Urinary bladder (tissue), 4 donors: ENCODE measurements around the gene RPS6KA2. TPM values are rescaled to one million over a fixed set of nuclear protein-coding genes. Genes with fewer than 3 reads are reported as not detected.

Source experiments
- DNase-seq: peaks from one replicate; pipeline ENCODE4 v3.0.0-alpha.2; 2015; ENCODE audit errors: extremely low spot score
- H3K27ac ChIP-seq: one replicate; pipeline ENCODE4 v1.5.1; 2013; ENCODE audit warnings: low read depth, mild to moderate bottlenecking, moderate library complexity
- H3K36me3 ChIP-seq: one replicate; pipeline ENCODE4 v1.6.1; 2013; ENCODE audit warnings: mild to moderate bottlenecking, moderate library complexity; ENCODE audit not compliant: insufficient read depth
- H3K4me1 ChIP-seq: one replicate; pipeline ENCODE4 v1.6.1; 2013; ENCODE audit warnings: mild to moderate bottlenecking, moderate library complexity; ENCODE audit not compliant: insufficient read depth
- H3K4me3 ChIP-seq: one replicate; pipeline ENCODE4 v1.5.1; 2013; ENCODE audit warnings: low read depth, low read length
- WGBS: extraction: QIAGEN DNeasy Blood & Tissue Kit; methylation state at CpG from one replicate; pipeline ENCODE4 v1.1.7; 2013; 5-methylcytosine and 5-hydroxymethylcytosine counted together
- polyA plus RNA-seq: library from polyadenylated mRNA; stranded (reverse); fragments of 200-250 nt; gene quantifications from one replicate; pipeline ENCODE4 v1.2.3, GENCODE V29; 2013
- total RNA-seq: library from RNA; depleted of rRNA; stranded (reverse); fragments of >200 nt; gene quantifications from one replicate; pipeline ENCODE4 v1.2.3, GENCODE V29; 2014
- donor health status: healthy with polysubstance abuse.
- donor health status: healthy.

RPS6KA2 gene
- total and polyA plus RNA-seq, 2 donors, result 34.7 to 67.0 TPM

- Histone ChIP-seq H3K4me3 (no peak overlapping the region), H3K4me1 (no peaks in the 10 kb centered on the region), H3K27ac (no peak overlapping the region), H3K36me3 (no peaks in the 10 kb centered on the region)
- 83% methylated on average over 19 of the region's 19 CpGs for WGBS
- DNase-seq, result no peak
Measured at GRCh38 chr6:166441325-166442078, 185.5 kb downstream of the RPS6KA2 start.

- no peak overlapping the region for H3K27ac ChIP-seq
- no peaks in the 10 kb centered on the region for H3K36me3 ChIP-seq
- H3K4me1 ChIP-seq, result no peaks in the 10 kb centered on the region
- 89% methylated on average over 15 of the region's 15 CpGs for WGBS
- H3K4me3 ChIP-seq, result no peak overlapping the region
- DNase-seq, result no peak
Measured at GRCh38 chr6:166440729-166441128, 186.3 kb downstream of the RPS6KA2 start.

- 82% methylated on average over 11 of the region's 11 CpGs for WGBS
- no peak for DNase-seq
- no peaks in the 10 kb centered on the region for H3K36me3 ChIP-seq
Measured at GRCh38 chr6:166440106-166440505, 186.9 kb downstream of the RPS6KA2 start.

GRCh38 chr6:166439366-166440091 lies 187.5 kb downstream of the RPS6KA2 start:
- Histone ChIP-seq H3K4me3 (no peak overlapping the region), H3K4me1 (no peaks in the 10 kb centered on the region), H3K36me3 (no peaks in the 10 kb centered on the region), H3K27ac (no peak overlapping the region)
- 56% methylated on average over 10 of the region's 10 CpGs for WGBS
- no peak for DNase-seq

More at GRCh38 chr6:166440106-166440505, 186.9 kb downstream of the RPS6KA2 start:
- H3K27ac ChIP-seq, result no peak overlapping the region
- H3K4me3 ChIP-seq, result no peak overlapping the region
- no peaks in the 10 kb centered on the region for H3K4me1 ChIP-seq

- no peak for DNase-seq
- 92% methylated on average over 16 of the region's 16 CpGs for WGBS
- no peaks in the 10 kb centered on the region for H3K4me1 ChIP-seq
- H3K4me3 ChIP-seq, result no peak overlapping the region
- H3K36me3 ChIP-seq, result no peaks in the 10 kb centered on the region
- H3K27ac ChIP-seq, result no peak overlapping the region
Measured at GRCh38 chr6:166438211-166438861, 188.7 kb downstream of the RPS6KA2 start.

- WGBS, result 94% methylated on average over 15 of the region's 15 CpGs
- H3K36me3 ChIP-seq, result no peaks in the 10 kb centered on the region
- DNase-seq, result no peak
- no peaks in the 10 kb centered on the region for H3K4me1 ChIP-seq
- no peak overlapping the region for H3K27ac ChIP-seq
- H3K4me3 ChIP-seq, result no peak overlapping the region
Measured at GRCh38 chr6:166437661-166438060, 189.4 kb downstream of the RPS6KA2 start.

- WGBS, result 83% methylated on average over 24 of the region's 24 CpGs
- DNase-seq, result no peak
- Histone ChIP-seq H3K4me3 (no peak overlapping the region), H3K36me3 (no peaks in the 10 kb centered on the region), H3K4me1 (no peaks in the 10 kb centered on the region), H3K27ac (no peak overlapping the region)
Measured at GRCh38 chr6:166436195-166437139, 190.6 kb downstream of the RPS6KA2 start.

- Histone ChIP-seq H3K4me1 (no peaks in the 10 kb centered on the region), H3K4me3 (no peak overlapping the region), H3K27ac (no peak overlapping the region), H3K36me3 (no peaks in the 10 kb centered on the region)
- no peak for DNase-seq
- WGBS, result 63% methylated on average over 10 of the region's 10 CpGs
Measured at GRCh38 chr6:166435574-166435973, 191.5 kb downstream of the RPS6KA2 start.

GRCh38 chr6:166434336-166434735 lies 192.7 kb downstream of the RPS6KA2 start:
- H3K4me1 ChIP-seq, result no peaks in the 10 kb centered on the region
- no peak for DNase-seq
- no peak overlapping the region for H3K4me3 ChIP-seq
- 80% methylated on average over 5 of the region's 5 CpGs for WGBS
- H3K36me3 ChIP-seq, result no peaks in the 10 kb centered on the region
- H3K27ac ChIP-seq, result no peak overlapping the region

GRCh38 chr6:166433096-166433495 lies 194.0 kb downstream of the RPS6KA2 start:
- 94% methylated on average over 10 of the region's 10 CpGs for WGBS
- H3K27ac ChIP-seq, result no peak overlapping the region
- no peak overlapping the region for H3K4me3 ChIP-seq
- no peaks in the 10 kb centered on the region for H3K4me1 ChIP-seq
- H3K36me3 ChIP-seq, result no peaks in the 10 kb centered on the region
- DNase-seq, result no peak

GRCh38 chr6:166430269-166430668 lies 196.8 kb downstream of the RPS6KA2 start:
- no peaks in the 10 kb centered on the region for H3K4me1 ChIP-seq
- H3K27ac ChIP-seq, result no peak overlapping the region
- no peak overlapping the region for H3K4me3 ChIP-seq
- H3K36me3 ChIP-seq, result no peaks in the 10 kb centered on the region
- no peak for DNase-seq
- 96% methylated on average over 17 of the region's 17 CpGs for WGBS

- H3K4me3 ChIP-seq, result no peak overlapping the region
- 83% methylated on average over 12 of the region's 12 CpGs for WGBS
- no peaks in the 10 kb centered on the region for H3K36me3 ChIP-seq
- H3K27ac ChIP-seq, result no peak overlapping the region
- H3K4me1 ChIP-seq, result no peaks in the 10 kb centered on the region
- DNase-seq, result no peak
Measured at GRCh38 chr6:166424431-166424830, 202.6 kb downstream of the RPS6KA2 start.

- H3K36me3 ChIP-seq, result no peaks in the 10 kb centered on the region
- 83% methylated on average over 7 of the region's 7 CpGs for WGBS
- H3K4me1 ChIP-seq, result no peaks in the 10 kb centered on the region
- no peak for DNase-seq
- H3K27ac ChIP-seq, result no peak overlapping the region
- no peak overlapping the region for H3K4me3 ChIP-seq
Measured at GRCh38 chr6:166423781-166424180, 203.3 kb downstream of the RPS6KA2 start.
